GM18867 (cell line): ENCODE results near the gene NXPH4.

Experiments
- ATAC-seq: cut with Tn5 transposase; IDR thresholded peaks from one replicate; pipeline ENCODE4 v1.9.1; 2021; ENCODE audit warnings: mild to moderate bottlenecking, moderate library complexity; ENCODE audit not compliant: unreplicated experiment

The NXPH4 gene

DNA sequence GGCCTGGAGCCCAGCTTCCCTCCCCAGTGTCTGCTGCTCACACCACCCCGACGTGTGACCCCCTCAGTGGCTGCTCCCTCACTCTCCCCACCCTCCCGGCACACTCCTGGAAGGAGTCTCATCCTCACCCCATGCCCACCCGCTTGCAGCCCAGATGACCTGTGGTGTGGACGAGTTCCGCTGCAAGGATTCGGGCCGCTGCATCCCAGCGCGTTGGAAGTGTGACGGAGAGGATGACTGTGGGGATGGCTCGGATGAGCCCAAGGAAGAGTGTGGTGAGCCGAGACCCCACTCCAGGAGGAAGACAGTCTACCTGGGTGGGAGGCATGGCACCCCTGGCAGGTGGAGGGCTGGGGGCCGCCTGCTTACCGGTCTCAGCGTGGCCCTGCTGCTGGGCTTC lies 15.0 kb upstream of the NXPH4 start:
- no peak for ATAC-seq

GRCh38 chr12:57202321-57202720 lies 14.3 kb upstream of the NXPH4 start:
- ATAC-seq: no peak

GRCh38 chr12:57203201-57203600 lies 13.4 kb upstream of the NXPH4 start:
- no peak for ATAC-seq

DNA sequence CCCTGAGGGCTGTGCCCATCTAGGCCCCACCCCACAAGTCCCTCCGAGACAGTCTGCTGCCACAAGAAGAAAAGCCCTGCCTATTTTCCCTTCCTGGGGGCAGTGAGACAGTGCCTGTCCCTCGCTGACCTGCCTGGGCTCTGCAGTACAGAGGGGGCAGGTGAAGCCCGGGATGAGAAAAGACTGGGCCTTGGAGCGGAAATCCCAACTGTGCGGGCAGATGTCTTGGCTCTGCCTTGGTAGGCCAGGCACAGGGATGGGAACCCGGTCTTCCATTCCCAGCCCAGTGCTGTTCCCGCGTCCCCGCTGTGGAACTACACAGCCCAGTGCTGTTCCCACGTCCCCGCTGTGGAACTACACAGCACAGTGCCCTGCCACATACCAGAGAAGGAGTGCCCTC lies 12.8 kb upstream of the NXPH4 start:
- ATAC-seq: no peak

DNA sequence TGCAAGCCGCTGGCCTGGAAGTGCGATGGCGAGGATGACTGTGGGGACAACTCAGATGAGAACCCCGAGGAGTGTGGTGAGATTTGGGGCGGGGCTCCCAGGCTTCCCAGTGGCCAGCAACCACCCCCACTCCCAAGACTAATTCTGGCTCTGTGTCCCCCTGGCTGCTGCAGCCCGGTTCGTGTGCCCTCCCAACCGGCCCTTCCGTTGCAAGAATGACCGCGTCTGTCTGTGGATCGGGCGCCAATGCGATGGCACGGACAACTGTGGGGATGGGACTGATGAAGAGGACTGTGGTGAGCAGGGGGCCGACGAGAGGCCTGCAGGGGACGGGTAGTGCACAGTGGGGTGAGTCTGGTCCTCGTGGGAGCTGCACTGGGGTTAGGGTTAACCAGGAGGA lies 12.1 kb upstream of the NXPH4 start:
- ATAC-seq: no peak

- no peak for ATAC-seq
Measured at GRCh38 chr12:57205186-57205585, 11.4 kb upstream of the NXPH4 start.

DNA sequence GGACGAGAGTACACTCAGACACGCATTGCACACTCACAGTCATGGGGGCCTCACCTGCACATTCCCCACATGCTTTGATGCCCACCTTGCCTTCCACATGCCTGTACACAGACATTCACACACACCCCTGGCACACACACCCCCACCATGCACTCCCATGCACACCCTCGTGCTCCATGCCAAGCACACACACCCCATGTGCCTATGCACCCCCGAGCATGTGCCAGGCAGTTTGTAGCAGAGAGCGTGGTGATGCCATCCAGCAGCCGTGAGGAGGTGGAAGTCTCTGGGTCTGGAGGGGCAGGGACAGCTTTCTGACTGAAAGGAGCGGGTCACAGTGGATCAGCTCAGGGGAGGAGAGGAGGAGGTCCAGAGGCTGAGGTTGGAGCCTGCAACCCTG lies 10.7 kb upstream of the NXPH4 start:
- ATAC-seq: no peak

DNA sequence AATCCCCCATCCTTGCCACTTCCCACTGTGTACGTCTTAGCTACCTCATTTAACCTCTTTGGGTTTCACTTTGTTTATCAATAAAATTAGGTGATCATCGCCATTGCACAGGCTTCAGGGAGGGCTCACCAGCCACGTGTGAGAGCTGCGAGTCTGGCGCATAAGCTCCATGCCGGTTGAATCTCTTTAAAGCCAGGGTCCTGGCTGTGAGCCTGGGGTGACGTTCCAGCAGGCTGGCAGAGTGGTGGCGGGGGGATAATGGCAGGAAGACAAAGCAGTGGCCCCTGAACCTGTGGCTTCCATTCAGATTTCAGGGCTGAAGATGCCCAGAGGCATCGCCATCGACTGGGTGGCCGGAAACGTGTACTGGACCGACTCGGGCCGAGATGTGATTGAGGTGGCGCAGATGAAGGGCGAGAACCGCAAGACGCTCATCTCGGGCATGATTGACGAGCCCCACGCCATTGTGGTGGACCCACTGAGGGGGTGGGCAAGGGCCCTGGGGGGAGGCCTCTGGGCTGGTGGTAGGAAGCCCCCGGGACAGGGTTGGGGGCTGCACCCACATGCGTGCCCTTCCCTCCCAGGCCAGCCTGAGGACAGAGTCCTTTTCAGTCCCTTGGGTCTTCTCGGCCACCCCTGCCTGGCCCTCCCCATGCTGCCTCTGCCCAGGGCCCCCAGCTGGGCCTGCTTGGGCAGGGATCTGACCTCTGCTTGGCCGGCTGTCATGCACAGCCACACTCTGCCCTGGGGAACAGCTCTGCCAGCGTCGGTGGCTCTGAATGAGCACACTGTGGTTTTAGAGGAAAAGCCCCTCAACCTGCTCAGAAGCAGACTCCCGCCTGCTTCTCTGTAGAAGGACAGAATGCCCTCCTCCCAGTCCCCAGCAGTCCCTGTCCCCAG lies 8.6 kb upstream of the NXPH4 start:
- ATAC-seq: no peak

DNA sequence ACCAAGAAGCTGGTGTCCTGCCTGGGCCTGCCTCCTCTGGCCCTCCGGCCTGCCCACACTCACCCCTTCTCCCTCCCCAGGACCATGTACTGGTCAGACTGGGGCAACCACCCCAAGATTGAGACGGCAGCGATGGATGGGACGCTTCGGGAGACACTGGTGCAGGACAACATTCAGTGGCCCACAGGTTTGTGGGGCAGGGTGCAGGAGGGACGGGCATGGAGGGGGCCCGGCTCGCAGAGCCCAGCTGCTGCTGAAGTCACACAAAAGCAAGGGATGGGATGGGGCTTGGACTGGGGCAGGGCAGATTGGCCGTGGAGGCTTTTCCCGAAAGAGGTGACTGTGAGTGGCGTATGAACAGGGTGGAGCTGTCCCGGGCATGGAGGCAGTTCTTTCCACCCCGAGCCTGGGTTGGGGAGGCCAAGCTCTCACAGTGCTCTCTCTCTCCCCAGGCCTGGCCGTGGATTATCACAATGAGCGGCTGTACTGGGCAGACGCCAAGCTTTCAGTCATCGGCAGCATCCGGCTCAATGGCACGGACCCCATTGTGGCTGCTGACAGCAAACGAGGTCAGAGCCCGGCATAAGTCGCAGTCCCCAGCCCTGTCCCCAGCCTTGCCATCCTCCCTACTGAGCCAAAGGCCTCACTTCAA lies 7.8 kb upstream of the NXPH4 start:
- no peak for ATAC-seq

- ATAC-seq: no peak
Measured at GRCh38 chr12:57209916-57210315, 6.7 kb upstream of the NXPH4 start.

DNA sequence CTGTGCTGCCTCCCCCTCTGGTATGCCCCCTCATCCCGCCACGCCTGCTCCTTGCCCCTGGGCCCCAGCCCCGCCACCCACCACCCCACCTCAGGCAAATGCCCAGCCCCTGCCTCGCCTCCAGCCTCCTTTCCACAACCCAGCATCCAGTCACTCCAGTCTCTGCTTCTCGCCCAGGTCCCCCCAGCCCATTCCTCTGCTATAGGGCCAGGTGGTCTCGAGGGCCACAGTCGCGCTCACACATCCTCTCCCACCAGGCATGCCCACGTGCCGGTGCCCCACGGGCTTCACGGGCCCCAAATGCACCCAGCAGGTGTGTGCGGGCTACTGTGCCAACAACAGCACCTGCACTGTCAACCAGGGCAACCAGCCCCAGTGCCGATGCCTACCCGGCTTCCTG lies 6.1 kb upstream of the NXPH4 start:
- no peak for ATAC-seq

DNA sequence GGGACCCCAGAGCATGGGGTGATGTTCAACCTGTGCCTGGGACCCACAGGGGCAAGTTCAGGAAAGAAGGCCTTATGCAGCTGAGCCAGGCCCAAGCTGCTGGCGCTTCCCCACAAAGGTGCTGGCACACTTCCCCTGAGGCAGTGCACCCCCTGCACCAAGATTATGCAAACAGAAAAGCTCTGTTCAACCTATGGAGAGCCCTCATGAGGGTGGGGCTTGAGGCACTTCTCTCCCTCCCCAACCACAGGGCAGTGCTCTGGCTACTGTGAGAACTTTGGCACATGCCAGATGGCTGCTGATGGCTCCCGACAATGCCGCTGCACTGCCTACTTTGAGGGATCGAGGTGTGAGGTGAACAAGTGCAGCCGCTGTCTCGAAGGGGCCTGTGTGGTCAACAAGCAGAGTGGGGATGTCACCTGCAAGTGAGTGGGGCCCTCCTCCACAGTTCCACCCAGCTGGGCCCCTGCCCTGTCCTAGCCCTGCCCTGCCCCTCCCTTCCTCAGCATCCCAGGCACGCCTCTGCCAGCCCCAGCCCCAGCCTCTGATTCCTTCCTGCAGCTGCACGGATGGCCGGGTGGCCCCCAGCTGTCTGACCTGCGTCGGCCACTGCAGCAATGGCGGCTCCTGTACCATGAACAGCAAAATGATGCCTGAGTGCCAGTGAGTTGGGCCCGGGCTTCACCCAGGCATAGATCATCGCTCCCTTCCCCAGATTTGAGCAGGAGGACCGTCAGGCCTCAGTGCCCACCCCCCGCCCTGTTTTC lies 5.5 kb upstream of the NXPH4 start:
- ATAC-seq: no peak

DNA sequence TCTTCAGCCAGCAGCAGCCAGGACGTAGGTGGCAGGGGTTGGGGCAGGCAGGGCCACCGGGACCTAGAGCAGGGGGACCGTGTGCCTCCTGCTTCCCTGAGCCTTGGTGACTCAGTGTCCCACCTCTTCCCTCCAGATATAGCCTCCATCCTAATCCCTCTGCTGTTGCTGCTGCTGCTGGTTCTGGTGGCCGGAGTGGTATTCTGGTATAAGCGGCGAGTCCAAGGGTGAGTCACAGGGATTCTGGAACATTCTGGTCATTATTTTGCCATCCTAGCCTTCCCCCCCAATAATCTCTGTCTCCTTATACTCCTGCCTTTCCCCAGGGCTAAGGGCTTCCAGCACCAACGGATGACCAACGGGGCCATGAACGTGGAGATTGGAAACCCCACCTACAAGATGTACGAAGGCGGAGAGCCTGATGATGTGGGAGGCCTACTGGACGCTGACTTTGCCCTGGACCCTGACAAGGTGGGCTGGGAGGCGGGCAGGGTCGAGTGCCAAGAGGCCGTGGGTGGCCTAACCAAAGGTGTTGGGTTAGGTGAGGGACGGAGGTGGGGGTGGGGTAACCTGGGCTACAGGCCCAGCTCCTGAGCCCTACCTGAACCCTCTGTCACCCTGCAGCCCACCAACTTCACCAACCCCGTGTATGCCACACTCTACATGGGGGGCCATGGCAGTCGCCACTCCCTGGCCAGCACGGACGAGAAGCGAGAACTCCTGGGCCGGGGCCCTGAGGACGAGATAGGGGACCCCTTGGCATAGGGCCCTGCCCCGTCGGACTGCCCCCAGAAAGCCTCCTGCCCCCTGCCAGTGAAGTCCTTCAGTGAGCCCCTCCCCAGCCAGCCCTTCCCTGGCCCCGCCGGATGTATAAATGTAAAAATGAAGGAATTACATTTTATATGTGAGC lies 4.5 kb upstream of the NXPH4 start:
- no peak for ATAC-seq

DNA sequence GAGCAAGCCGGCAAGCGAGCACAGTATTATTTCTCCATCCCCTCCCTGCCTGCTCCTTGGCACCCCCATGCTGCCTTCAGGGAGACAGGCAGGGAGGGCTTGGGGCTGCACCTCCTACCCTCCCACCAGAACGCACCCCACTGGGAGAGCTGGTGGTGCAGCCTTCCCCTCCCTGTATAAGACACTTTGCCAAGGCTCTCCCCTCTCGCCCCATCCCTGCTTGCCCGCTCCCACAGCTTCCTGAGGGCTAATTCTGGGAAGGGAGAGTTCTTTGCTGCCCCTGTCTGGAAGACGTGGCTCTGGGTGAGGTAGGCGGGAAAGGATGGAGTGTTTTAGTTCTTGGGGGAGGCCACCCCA lies 3.9 kb upstream of the NXPH4 start:
- no peak for ATAC-seq

DNA sequence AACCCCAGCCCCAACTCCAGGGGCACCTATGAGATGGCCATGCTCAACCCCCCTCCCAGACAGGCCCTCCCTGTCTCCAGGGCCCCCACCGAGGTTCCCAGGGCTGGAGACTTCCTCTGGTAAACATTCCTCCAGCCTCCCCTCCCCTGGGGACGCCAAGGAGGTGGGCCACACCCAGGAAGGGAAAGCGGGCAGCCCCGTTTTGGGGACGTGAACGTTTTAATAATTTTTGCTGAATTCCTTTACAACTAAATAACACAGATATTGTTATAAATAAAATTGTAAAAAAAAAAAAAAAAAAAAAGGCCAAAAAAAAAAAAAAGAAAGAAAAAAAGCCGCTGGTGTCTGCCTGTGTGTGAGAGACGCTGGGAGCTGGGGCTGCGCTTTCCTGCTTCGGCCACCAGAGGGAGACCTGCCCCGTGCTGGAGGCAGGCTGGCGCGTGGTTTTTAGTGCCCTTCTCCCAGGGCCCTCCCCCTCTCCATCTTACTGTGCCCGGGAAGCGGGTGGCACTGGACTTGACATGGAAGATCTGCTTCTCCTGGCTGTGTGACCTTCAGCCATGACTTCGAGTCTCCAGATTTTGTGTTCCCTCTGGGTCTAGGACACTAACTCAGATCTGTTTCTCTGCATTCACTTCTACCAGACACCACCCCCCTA lies 3.4 kb upstream of the NXPH4 start:
- no peak for ATAC-seq

GRCh38 chr12:57213763-57214397 lies 2.7 kb upstream of the NXPH4 start:
- no peak for ATAC-seq

GRCh38 chr12:57214398-57214781 lies 2.2 kb upstream of the NXPH4 start:
- peak; percentile 36 for ATAC-seq

DNA sequence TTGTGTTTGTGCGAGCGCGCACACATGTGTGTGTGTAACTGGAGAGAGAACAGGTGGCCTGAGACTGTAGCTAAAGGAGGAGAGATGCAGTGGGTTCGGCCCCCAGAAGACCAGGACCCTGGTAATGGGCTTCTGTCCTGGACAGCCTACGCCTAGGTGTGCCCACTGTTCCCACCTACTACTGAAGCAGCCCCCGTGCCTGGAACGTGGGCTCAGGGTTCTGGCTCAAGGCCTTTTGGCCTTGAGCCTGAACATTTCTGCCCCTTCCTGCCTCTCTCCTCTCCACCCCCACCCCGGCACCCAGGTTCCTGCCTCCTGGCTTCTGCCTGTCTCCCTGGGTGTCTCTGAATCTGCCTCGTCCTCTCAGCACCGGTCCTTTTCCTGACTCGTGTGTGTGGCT lies 1.5 kb upstream of the NXPH4 start:
- no peak for ATAC-seq

DNA sequence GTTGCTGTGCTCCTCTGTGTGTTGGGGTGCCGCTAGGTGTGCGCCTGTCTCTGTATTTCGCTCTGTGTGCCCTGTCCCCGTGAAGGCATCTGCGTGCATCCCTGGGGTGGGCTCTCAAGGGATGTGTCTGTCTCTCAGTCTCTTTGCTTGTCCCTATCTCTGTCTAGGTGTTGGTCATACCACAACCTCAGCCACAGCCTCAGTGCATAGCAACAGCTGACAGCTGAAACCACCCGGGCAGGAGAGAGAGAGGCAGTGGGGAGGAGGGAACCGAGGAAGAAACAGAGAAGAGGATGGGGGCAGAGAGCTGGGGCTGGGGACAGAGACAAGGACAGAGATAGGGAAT lies 953 bp upstream of the NXPH4 start:
- peak; percentile 48 for ATAC-seq
